ENCODE measurements around the gene GALNT18.

GALNT18 gene

DNA sequence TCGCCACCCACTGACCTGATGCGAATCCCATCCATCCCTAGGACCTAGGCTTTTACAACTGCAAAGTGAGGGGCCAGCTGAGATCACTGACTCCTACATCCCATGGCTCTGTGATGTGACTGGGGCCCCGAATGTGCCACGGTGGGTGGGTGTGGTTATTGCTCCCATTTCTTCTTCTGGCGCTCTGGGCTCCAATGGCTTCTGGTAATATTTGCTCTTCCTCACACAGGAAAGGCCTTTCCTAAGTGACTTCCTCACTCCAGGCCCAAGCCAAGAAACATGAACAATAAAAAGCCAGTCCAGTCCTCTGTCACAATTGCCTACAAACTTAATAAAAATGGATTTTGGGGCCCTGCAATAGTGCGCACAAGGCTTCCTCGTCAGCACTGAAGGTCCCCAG lies 78.1 kb downstream of the GALNT18 start:
- in situ Hi-C loops (cut with HindIII; ENCODE audit: low pct_unique_long_range_greater_than_20kb, low sequenced_read_pairs): no loop called here
- DNase-seq (ENCODE audit: low read depth in 1 of 2, low spot score in 1 of 2): no peak
- no peak for TF ChIP-seq JUND (IDR thresholded peaks at IDR 0.05; ENCODE audit: low read depth)

GRCh38 chr11:11540157-11540556 lies 81.6 kb downstream of the GALNT18 start:
- in situ Hi-C loops (cut with HindIII; ENCODE audit: low pct_unique_long_range_greater_than_20kb, low sequenced_read_pairs): no loop called here
- DNase-seq (ENCODE audit: low read depth in 1 of 2, low spot score in 1 of 2): no peak
- no peak for TF ChIP-seq JUND (IDR thresholded peaks at IDR 0.05; ENCODE audit: low read depth)

DNA sequence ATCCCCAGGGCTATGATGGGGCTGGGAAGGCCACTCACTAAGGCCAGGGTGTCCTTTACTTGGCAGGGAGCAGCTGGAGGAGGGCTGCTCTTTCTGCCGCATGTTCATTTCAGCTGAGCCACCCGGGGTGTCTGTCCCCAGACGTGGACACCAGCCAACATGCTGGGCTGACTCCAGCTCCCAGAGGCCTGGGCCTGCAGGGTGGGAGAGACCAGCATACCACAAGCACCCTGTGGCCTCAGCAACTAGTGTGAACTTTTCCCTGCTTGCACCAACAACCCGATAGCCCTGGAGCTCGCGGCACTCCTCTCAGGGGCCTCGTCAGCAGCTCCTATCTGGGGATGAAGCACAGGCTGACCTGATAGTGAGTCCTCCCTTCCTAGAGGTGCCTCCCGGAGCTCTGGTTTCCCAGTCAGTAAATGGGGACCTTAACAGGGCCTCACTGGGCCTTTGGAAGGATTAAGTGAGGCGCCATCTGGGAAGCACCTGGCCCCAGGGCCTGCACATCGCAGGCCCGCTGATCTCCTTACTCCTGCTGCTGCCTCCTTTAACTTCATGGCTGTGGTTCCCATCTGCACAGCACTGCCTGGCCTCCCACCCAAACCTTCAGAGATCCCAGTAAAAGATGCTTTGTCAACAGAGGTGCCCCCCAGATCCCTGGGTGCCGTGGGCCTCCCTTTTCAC lies 83.4 kb downstream of the GALNT18 start:
- in situ Hi-C loops (cut with HindIII; ENCODE audit: low pct_unique_long_range_greater_than_20kb, low sequenced_read_pairs): no loop called here
- no peak for DNase-seq (ENCODE audit: low read depth in 1 of 2, low spot score in 1 of 2)
- no peak for TF ChIP-seq JUND (IDR thresholded peaks at IDR 0.05; ENCODE audit: low read depth)

DNA sequence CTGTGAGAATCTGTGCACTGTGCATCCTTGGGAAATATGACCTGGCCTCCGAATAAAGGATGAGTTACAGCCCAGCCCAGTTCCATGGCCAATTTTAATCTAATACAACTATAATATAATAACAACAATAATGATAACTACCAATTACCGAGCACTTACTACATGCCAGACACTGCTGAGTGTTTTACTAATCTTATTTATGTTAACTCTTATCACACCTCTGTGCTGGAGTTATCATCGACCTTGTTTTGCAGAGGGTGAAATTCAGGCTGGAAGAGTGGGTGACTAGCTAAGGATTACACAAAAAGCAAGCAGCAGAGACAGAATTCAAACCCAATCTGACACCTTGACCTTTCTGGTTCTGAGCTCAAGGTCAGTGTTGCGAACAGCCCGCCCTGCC lies 83.9 kb downstream of the GALNT18 start:
- DNase-seq (ENCODE audit: low read depth in 1 of 2, low spot score in 1 of 2): no peak
- TF ChIP-seq JUND (IDR thresholded peaks at IDR 0.05; ENCODE audit: low read depth): no peak
- in situ Hi-C loops (cut with HindIII; ENCODE audit: low pct_unique_long_range_greater_than_20kb, low sequenced_read_pairs): no loop called here

GRCh38 chr11:11537372-11537771 lies 84.4 kb downstream of the GALNT18 start:
- in situ Hi-C loops (cut with HindIII; ENCODE audit: low pct_unique_long_range_greater_than_20kb, low sequenced_read_pairs): no loop called here
- no peak for TF ChIP-seq JUND (IDR thresholded peaks at IDR 0.05; ENCODE audit: low read depth)
- no peak for DNase-seq (ENCODE audit: low read depth in 1 of 2, low spot score in 1 of 2)

- DNase-seq (ENCODE audit: low read depth in 1 of 2, low spot score in 1 of 2): no peak
- no peak for TF ChIP-seq JUND (IDR thresholded peaks at IDR 0.05; ENCODE audit: low read depth)
Measured at GRCh38 chr11:11536650-11537049, 85.2 kb downstream of the GALNT18 start.

GRCh38 chr11:11535611-11536010 lies 86.2 kb downstream of the GALNT18 start:
- in situ Hi-C loops (cut with HindIII; ENCODE audit: low pct_unique_long_range_greater_than_20kb, low sequenced_read_pairs): no loop called here
- no peak for DNase-seq (ENCODE audit: low read depth in 1 of 2, low spot score in 1 of 2)
- TF ChIP-seq JUND (IDR thresholded peaks at IDR 0.05; ENCODE audit: low read depth): no peak

More at GRCh38 chr11:11536650-11537049, 85.2 kb downstream of the GALNT18 start:
- in situ Hi-C loops (cut with HindIII; ENCODE audit: low pct_unique_long_range_greater_than_20kb, low sequenced_read_pairs): no loop called here

GRCh38 chr11:11534981-11535380 lies 86.8 kb downstream of the GALNT18 start:
- in situ Hi-C loops (cut with HindIII; ENCODE audit: low pct_unique_long_range_greater_than_20kb, low sequenced_read_pairs): no loop called here
- no peak for TF ChIP-seq JUND (IDR thresholded peaks at IDR 0.05; ENCODE audit: low read depth)
- DNase-seq (ENCODE audit: low read depth in 1 of 2, low spot score in 1 of 2): no peak

GRCh38 chr11:11533751-11534150 lies 88.1 kb downstream of the GALNT18 start:
- DNase-seq (ENCODE audit: low read depth in 1 of 2, low spot score in 1 of 2): no peak
- no peak for TF ChIP-seq JUND (IDR thresholded peaks at IDR 0.05; ENCODE audit: low read depth)
- in situ Hi-C loops (cut with HindIII; ENCODE audit: low pct_unique_long_range_greater_than_20kb, low sequenced_read_pairs): no loop called here

DNA sequence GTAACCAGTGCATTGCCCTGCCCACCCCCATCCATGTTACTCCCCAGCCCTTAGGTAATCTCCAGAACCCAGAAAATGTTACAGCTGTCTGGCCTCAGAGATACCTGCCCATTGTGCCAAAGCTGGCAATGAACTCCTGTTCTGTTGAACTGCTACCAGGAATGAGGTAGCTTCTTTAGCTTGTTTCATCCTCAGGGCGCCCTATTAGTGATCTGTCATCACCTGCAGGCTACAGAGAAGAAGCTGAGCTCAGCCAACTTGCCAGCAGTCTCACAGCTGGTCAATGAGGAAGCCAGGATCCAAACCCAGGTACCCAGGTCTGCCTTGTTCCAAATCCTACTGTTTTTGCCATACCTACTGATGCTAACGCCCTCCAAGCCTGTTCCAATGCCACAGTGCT lies 88.7 kb downstream of the GALNT18 start:
- in situ Hi-C loops (cut with HindIII; ENCODE audit: low pct_unique_long_range_greater_than_20kb, low sequenced_read_pairs): no loop called here
- TF ChIP-seq JUND (IDR thresholded peaks at IDR 0.05; ENCODE audit: low read depth): no peak
- DNase-seq (ENCODE audit: low read depth in 1 of 2, low spot score in 1 of 2): no peak

DNA sequence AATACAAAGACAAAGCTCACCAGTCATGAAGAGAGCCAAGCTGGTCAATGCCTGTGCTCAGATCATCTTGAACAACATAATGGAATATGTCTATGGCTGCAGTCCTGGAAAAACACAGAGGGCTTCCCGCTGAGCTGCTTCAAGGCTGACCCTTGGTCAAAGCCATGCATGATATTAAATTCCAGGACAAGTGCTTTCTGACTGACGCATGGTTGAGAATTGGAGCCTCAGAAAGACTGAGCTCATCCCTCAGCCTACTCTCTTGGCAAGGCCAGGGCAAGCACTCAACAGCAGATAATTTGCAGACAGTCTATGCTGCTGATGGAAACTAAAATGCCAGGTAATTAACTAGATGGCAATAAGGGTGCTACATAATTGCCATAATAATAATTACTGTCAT lies 89.2 kb downstream of the GALNT18 start:
- no peak for TF ChIP-seq JUND (IDR thresholded peaks at IDR 0.05; ENCODE audit: low read depth)
- DNase-seq (ENCODE audit: low read depth in 1 of 2, low spot score in 1 of 2): no peak
- in situ Hi-C loops (cut with HindIII; ENCODE audit: low pct_unique_long_range_greater_than_20kb, low sequenced_read_pairs): no loop called here

- no peak for DNase-seq (ENCODE audit: low read depth in 1 of 2, low spot score in 1 of 2)
Measured at GRCh38 chr11:11531131-11531908, 90.5 kb downstream of the GALNT18 start.

DNA sequence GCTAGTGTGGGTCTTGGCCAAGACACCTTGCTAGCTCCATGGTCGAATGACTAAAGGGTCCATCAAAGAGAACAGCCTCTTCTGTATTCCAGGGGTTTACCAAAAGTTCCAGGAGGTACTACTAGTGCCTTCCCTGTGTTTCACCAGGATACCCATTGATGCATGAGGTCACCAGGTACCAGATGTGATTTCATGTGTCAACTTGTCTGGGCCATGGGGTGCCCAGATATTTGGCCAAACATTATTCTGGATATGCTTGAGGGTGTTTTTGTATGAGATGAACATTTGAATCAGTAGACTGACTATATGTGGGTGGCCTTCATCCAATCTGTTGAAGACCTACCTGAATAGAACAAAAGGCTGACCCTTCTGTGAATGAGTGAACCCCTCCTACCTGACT lies 92.8 kb downstream of the GALNT18 start:
- no peak for DNase-seq (ENCODE audit: low read depth in 1 of 2, low spot score in 1 of 2)
- in situ Hi-C loops (cut with HindIII; ENCODE audit: low pct_unique_long_range_greater_than_20kb, low sequenced_read_pairs): no loop called here
- no peak for TF ChIP-seq JUND (IDR thresholded peaks at IDR 0.05; ENCODE audit: low read depth)

More at GRCh38 chr11:11531131-11531908, 90.5 kb downstream of the GALNT18 start:
- no peak for TF ChIP-seq JUND (IDR thresholded peaks at IDR 0.05; ENCODE audit: low read depth)
- in situ Hi-C loops (cut with HindIII; ENCODE audit: low pct_unique_long_range_greater_than_20kb, low sequenced_read_pairs): no loop called here

Data from T47D (cell line).